GM19193 (cell line): ENCODE measurements around the gene CACNB2.

Experiments used
- POLR2A ChIP-seq: IDR thresholded peaks from 4 replicates; pipeline ENCODE4 v1.6.1; 2011; ENCODE audit not compliant: insufficient read depth, insufficient read length; ENCODE audit errors: extremely low read depth

The CACNB2 gene

DNA sequence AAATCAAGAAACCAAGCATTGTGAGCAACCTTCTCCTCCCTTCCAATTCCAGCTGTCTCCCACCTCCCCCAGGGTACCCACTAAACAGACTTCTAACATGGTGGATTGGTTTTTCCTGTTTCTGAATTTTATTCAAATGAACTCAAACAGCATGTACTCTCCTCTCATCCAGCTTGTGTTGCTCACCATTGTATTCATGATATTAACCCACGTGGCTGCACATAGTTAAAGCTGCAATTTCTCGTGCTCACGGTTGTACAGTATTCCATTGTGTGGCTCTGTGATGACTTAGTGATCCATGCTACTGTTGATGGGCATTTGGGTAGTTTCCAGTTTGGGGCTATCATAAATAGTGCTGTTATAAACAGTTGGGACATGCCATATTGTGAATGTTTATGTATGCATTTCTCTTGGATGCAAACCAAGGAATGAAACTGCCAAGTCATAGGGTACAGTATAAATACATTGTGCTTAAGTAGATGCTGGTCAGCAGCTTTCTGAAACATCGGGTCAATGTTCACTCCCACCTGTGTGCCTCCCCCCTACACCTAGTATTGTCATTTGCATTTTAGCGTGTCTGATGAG lies 124.3 kb downstream of the CACNB2 start:
- no peak for TF ChIP-seq POLR2A

DNA sequence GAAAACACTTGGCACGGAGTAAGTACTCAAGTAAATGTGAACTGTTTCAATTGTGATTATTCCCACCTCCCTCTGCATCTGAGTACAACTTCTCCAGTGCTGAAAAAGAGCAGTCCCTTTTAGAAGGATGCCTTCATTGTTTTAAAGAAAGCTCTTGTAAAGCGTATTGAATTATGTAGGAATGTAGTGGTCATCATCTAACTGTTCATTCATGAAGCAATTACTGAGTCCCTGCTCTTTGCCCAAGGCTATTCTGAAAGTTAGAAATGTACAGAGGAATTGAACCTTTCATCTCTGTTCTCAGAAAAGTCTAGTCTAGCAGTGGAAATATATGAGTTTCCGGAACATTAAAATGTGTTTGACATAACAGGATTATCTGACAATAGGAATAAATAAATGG lies 127.8 kb downstream of the CACNB2 start:
- TF ChIP-seq POLR2A = no peak

DNA sequence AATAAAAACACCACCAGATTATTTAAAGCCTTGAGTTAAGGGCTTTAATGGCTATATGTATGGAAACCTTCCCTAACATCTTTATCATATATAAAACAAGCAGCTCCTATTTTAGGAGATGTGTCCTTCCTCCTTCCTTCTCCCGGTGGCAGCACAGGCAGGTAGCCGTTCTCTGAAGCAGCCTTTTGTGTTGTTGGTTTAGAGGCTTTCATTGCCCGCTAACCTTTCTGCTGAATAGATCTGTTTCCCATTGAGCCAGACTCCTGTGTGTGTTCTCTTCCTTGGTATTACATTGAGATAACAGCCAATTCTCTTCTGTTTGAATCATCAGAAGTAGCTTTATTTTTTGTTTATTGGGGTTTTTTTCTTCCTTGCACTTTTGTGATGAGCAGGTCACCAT lies 131.3 kb downstream of the CACNB2 start:
- TF ChIP-seq POLR2A = no peak

DNA sequence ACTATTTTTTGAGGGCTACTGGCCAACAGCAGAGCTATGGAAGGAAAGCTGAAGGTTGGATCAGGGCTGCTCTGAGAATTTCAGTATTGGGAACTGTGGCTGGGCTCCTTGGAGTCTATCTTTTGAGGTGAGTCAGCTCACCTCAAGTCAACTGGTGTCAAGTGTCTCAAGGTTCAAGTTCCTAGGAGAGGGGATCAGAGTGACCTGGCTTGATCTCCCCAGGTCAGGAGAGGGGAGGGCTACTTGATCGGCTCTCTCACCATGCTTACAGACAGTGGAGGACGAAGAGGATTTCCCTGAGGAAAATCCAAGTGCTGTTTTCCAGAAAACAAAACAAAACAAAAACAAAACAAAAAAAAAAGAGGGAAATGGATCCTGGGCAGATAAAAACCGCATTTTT lies 132.8 kb downstream of the CACNB2 start:
- no peak for TF ChIP-seq POLR2A

DNA sequence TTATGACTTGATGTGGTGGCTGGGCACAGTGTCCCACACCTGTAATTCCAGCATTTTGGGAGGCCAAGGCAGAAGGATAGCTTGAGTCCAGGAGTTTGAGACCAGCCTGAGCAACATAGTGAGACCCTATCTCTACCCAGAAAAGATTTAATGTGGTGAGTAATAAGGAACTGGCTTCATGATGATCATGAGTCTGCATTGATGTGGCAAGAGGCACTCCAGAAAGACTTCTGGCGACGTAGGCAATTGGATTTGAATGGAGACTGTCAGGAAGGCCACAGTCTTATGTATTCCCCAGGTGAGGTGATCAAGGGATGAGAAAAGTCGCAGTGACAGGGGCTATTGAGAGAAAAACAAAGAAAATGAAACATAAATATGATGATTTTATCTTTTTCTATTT lies 138.0 kb downstream of the CACNB2 start:
- no peak for TF ChIP-seq POLR2A

DNA sequence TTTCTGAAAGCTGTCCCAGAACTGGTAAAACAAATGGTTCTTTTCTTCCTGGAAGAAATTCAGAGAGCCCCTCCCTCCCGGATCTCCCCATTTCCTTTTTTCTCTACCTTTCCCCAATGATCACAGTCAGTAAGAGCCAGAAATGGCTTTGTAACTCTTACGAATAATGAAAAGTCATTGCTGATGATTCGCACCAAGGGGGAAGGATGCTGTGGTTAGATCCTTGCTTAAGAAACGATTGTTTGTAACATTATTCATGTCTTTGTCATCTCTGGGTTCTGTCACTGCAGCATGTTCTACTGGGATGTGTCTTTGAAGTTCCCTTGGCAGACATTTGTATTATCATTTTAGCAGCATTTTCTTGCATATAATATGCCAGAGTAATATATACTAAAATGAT lies 138.9 kb downstream of the CACNB2 start:
- no peak for TF ChIP-seq POLR2A

DNA sequence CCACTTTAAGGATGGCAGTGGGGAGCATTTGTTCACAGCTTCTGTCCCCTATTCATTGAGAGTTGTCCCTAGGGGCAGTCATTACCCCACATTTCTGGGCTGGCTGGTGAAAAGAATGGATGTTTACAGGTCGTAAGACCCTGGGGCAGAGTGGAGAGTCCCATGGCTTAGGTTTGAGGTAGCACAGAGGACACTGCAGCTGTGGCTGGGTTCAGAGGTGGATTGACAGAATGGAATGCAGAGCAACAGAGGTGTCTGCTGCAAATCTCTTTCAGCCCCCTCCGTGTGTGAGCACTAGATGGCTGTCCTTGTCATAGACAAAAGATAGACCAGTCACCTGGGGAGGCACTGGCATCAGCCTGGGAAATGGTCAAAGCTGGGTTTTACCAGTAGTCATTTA lies 141.9 kb downstream of the CACNB2 start:
- TF ChIP-seq POLR2A = no peak

DNA sequence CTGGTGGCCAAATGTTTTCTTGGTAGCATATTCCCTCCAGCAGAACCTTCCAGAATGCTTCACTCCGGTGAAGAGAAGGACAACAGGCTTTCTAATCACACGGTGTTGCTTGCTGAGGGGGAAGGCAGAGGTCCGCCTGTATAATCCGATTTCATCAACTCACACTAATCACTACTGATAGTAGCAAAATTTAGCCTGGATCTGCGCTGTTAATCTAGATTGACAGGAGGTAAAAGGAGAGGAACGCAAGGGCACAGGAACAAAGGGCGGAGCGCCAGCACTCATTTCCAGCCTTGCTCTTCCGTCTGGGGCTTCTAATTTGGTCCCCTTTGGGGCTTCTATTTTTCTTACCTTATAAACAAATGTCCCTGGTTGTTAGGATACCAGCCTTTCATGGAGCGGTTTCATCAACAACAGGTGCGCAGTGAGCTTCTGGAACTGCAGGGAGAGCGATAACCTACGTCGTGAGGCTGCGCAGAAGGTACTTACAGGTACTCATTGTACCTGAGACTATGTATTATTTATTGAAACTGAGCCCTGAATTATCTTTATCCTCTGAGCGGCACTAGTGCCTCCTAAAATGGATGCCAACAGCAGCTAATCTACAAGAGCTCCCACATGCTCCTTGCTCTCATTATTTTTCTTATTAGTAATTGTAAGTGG lies 150.6 kb downstream of the CACNB2 start:
- no peak for TF ChIP-seq POLR2A

DNA sequence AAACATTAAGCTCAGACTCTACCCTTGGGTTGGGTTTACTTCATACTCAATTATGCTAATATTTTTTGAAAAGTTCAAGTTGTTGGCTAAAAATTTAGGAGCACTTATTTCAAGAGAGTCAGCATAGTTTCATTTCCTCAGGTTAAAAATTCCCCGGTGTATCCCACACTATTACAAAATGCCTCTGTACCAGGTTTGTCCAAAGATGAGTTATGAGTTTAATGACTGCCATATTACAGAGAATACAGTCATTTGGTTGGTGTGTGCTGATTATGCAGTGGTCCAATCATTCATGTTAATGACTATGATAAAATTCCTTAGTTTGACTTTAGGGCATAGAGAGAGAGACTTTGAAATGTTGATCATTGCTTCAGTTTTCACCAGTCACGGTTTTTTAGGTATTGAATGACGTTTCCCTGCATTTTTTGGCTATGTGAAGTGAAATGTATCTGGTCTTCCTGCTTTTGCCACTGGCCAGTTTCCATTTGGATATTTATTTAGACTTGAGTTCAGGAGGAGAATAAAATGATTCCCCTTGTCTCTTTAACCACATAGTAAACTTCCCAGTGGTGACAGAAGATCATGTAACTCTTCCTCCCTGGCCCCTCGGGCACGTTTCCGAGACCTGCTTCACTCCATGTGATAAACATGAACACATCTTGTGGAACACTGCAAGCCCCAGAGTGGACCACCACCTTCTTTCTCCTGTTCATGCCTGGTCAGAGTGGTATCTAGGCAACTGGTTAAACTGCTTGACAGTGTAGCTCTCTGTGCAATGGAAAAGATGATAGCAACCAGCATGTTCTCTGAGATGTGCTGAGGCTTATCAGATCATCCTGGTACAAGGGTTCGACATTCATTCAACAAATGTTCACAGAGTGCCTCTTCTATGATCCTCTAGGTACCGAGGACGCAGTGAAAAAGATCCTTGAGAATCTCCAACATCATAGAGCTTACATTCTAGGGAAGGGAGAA lies 153.6 kb downstream of the CACNB2 start:
- no peak for TF ChIP-seq POLR2A

DNA sequence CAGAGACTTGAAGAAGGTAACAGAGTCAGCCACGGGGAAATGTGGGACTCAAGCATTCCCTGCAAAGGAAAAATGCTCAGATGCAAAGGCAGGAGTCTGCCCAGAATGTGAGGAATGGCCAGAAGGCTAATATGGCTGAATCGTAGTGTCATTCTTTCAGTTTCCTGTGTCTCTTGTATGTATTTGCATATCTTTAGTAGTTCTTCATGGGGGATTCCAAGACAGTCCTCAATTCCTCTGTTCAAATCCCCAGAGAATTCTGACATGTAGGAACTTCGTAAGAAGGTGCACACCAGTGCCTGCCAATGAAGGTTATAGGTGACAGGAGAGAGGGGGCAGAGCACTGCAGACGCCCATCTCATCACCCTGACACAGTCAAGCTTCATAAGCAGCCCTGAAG lies 154.4 kb downstream of the CACNB2 start:
- no peak for TF ChIP-seq POLR2A

DNA sequence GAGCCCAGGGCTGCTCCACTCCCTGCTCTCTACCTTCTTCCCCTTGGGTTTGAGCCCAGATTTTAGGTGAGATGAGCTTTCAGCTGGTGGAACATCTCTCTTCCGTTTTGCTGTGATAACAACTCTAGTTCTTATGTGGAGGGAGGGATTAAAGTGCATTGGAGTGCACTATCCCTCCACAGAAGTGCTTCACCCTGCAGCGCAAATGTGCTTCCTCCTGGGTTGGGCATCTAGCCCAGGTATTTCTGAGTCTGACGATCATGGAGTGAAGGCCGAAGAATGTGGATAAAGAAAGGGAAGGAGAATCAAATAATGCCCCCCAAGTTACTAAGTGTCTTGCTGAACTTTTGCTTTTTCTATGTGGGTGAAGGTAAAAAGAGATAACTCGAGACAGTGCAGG lies 157.4 kb downstream of the CACNB2 start:
- no peak for TF ChIP-seq POLR2A

DNA sequence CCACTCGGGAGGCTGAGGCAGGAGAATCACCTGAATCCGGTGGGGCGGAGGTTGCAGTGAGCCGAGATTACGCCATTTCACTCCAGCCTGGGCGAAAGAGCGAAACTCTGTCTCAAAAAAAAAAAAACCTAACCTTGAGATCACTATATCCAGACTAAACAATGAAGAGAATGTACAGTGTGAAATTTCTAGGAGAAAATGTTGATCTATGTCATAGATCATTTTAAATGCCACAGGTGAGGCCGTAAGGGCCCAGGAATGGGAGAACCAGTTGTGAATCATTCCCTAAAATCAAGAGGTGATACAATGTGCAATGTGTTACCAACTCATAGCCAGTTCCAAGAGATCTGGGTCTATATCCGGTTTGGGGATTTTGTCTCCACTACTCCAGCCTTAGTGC lies 158.0 kb downstream of the CACNB2 start:
- TF ChIP-seq POLR2A = no peak

DNA sequence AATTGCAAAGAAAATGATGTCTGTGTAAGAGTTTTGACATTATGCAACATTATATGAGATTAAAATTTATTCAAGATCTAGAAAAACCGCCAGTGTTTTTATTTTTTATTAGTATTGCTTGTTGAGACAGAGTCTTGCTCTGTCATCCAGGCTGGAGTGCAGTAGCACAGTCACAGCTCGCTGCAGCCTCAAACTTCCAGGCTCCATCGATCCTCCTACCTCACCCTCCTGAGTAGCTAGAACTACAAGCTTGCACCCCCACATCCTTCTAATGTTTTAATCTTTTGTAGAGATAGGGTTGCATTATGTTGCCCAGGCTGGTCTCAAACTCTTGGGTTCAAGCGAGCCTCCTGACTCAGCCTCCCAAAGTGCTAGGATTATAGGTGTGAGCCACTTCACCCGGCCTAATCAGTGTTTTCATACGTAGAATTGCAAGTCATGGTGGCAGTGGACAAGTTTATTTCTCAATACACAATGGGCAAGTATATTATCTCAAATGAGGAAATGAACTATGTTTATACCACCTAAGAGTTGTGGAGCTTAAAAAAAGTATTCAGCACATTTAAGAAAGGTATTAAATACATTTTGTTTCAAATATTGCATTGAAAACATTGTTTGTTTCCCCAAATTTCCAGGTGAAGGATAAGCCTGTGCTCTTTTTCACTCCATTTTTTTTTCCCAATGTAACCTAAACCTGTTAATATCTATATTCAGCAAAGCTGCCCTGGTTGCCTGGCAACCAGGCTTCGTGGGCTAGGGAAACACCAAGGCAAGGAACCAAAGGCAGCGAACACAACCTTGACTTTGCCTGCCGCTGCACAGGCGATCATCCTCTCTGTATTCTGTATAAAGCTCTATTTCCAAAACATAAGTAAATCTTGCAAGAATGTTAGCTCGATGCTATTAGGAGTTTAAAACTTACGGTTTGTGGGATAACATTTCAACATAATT lies 163.9 kb downstream of the CACNB2 start:
- no peak for TF ChIP-seq POLR2A

DNA sequence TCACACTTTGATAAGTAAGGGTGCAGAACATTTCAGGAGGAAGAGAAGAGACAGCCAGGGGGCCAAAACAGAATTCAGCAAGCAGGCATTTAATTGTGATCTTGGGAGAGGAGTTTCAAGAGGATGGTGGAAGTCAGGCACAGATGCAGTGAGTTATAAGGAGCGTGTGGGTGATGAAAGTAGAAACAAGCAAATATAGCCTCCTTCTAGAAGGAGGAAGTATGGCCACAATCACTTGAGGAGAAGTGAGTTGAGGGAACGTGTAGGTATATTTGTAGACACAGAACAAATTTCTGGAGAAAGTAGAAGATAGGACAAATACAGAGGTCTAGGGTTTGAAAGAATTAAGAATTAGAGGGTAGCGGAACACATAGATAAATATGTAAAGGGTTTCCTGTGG lies 165.8 kb downstream of the CACNB2 start:
- TF ChIP-seq POLR2A = no peak

DNA sequence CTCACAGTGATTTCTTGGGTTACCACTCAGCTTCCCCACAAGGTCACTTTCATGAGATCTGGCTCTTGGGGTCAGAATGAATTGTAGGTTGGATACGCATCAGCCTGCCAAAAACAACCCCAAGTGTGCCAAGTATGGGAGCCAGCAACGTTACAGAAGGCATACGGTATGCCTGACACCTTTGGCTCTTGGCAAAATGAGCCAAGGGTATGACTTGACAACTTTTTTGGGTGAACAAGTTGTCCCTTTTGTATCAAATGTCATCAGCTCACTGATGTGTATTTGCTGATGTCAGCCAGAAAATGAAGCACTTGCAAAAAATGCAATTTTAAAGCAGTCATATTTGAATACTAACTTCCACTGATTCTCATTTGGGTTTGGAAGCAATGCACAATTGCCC lies 168.4 kb downstream of the CACNB2 start:
- no peak for TF ChIP-seq POLR2A
